Sigmoid colon (tissue), 7 donors: ENCODE measurements around the gene TMEM121B. TPM values are rescaled to one million over a fixed set of nuclear protein-coding genes. Genes with fewer than 3 reads are reported as not detected.

Experiments used
- DNase-seq: peaks from one replicate; pipeline ENCODE4 v3.0.0-alpha.2; 2019
- H3K27ac ChIP-seq, 4 donors: fragments of 200-600 bp; sonication (generic); one replicate each; pipeline ENCODE4 v1.5.1; 2016 to 2019; ENCODE audit warnings: mild to moderate bottlenecking in 1 of 4
- H3K27me3 ChIP-seq, 3 donors: fragments of 200-600 bp; sonication (generic); one replicate each; pipeline ENCODE4 v1.5.1; 2019; ENCODE audit warnings: mild to moderate bottlenecking in 1 of 3
- H3K36me3 ChIP-seq, 4 donors: fragments of 200-600 bp; sonication (generic); one replicate each; pipeline ENCODE4 v1.5.1; 2016 to 2019
- H3K4me1 ChIP-seq, 4 donors: fragments of 200-600 bp; sonication (generic); one replicate each; pipeline ENCODE4 v1.5.1; 2017 to 2019
- H3K4me3 ChIP-seq, 4 donors: fragments of 200-600 bp; sonication (generic); one replicate each; pipeline ENCODE4 v1.5.1; 2017 to 2019; ENCODE audit warnings: mild to moderate bottlenecking in 2 of 4, moderate library complexity in 1 of 4
- H3K9me3 ChIP-seq, 4 donors: fragments of 200-600 bp in 3 of 4; sonication (generic) in 3 of 4; one replicate each; pipeline versions ENCODE4 v1.5.1 to v1.6.1; 2013 to 2019
- CTCF ChIP-seq, 4 experiments: fragments of 450-650 bp in 3 of 4; fragments of 200-600 bp in 1 of 4; IDR thresholded peaks; one replicate each; pipeline ENCODE4 v1.5.1; 2016 to 2019; ENCODE audit warnings: antibody characterized with exemption in 4 of 4, mild to moderate bottlenecking in 3 of 4, moderate library complexity in 2 of 4
- EP300 ChIP-seq, 4 donors: sonication (generic); formaldehyde crosslinking; IDR thresholded peaks; one replicate each; pipeline ENCODE4 v1.6.1; 2017; ENCODE audit warnings: antibody characterized with exemption in 4 of 4
- POLR2A ChIP-seq, 2 donors: fragments of 450-650 bp; IDR thresholded peaks; one replicate each; pipeline ENCODE4 v1.6.1; 2016; ENCODE audit warnings: antibody characterized with exemption in 2 of 2, mild to moderate bottlenecking in 2 of 2, moderate library complexity in 2 of 2
- POLR2AphosphoS5 ChIP-seq, 4 donors: sonication (generic); formaldehyde crosslinking; IDR thresholded peaks; one replicate each; pipeline ENCODE4 v1.6.1; 2017; ENCODE audit warnings: antibody characterized with exemption in 4 of 4
- WGBS, 2 donors: extraction: QIAGEN DNeasy Blood & Tissue Kit; methylation state at CpG; one replicate each; pipeline ENCODE4 v1.1.7; 2013; 5-methylcytosine and 5-hydroxymethylcytosine counted together
- intact Hi-C: fragments of 100-400 bp; cut with DNase I; formaldehyde crosslinking; loops from one replicate; pipeline ENCODE4 v1.15.1; 2023
- polyA plus RNA-seq, 3 donors: library from polyadenylated mRNA; stranded (reverse); fragments of 200-250 nt; gene quantifications; one replicate each; pipeline ENCODE4 v1.2.3, GENCODE V29; 2013
- total RNA-seq, 4 donors: library from RNA; depleted of rRNA; stranded (reverse); fragments of >200 nt; gene quantifications; one replicate each; pipeline ENCODE4 v1.1.0, GENCODE V29; 2016
- donor health status: healthy with polysubstance abuse.
- donor health status: Bipolar disorder and iron deficiency.
- donor health status: healthy.

Gene TMEM121B
- total and polyA plus RNA-seq, 7 donors: 0.17 to 0.54 (median 0.43) TPM; not detected in 3

- no peak for TF ChIP-seq CTCF (IDR thresholded peaks at IDR 0.05)
- TF ChIP-seq POLR2A (IDR thresholded peaks at IDR 0.05): no peak
- Histone ChIP-seq H3K27me3 (no peaks in the 10 kb centered on the region), H3K9me3 (no peaks in the 10 kb centered on the region), H3K27ac (no peak overlapping the region), H3K36me3 (peaks cover 0 to 39% (median 12%) of the 10 kb centered on the region in 4 donors), H3K4me1 (no peaks in the 10 kb centered on the region), H3K4me3 (no peak overlapping the region)
- intact Hi-C loops: no loop called here
- 93 to 96% methylated on average over 7 of the region's 7 CpGs for WGBS, 2 donors
- peak; percentile 10 for DNase-seq
Measured at GRCh38 chr22:17096071-17096470, 25.1 kb downstream of the TMEM121B start.

GRCh38 chr22:17095538-17095937, 25.6 kb downstream of the TMEM121B start:
- peak; percentile 21 for DNase-seq
- peaks cover 0 to 34% (median 10%) of the 10 kb centered on the region in 4 donors for H3K36me3 ChIP-seq

GRCh38 chr22:17093081-17093480, 28.1 kb downstream of the TMEM121B start:
- H3K9me3 ChIP-seq: no peaks in the 10 kb centered on the region
- TF ChIP-seq CTCF (IDR thresholded peaks at IDR 0.05) (no peak), POLR2AphosphoS5 (IDR thresholded peaks at IDR 0.05) (no peak), EP300 (IDR thresholded peaks at IDR 0.05) (no peak), POLR2A (IDR thresholded peaks at IDR 0.05) (no peak)
- peak; percentile 5 for DNase-seq
- no peaks in the 10 kb centered on the region for H3K4me1 ChIP-seq
- WGBS, 2 donors: 79 to 86% methylated on average over 3 of the region's 3 CpGs
- intact Hi-C loops: no loop called here
- no peak overlapping the region for H3K4me3 ChIP-seq
- peaks cover 0 to 10% (median 0%) of the 10 kb centered on the region in 4 donors for H3K36me3 ChIP-seq
- H3K27me3 ChIP-seq: no peaks in the 10 kb centered on the region
- H3K27ac ChIP-seq: no peak overlapping the region

More at GRCh38 chr22:17095538-17095937, 25.6 kb downstream of the TMEM121B start:
- H3K27me3 ChIP-seq: no peaks in the 10 kb centered on the region
- H3K4me3 ChIP-seq: no peak overlapping the region
- H3K9me3 ChIP-seq: no peaks in the 10 kb centered on the region
- no peaks in the 10 kb centered on the region for H3K4me1 ChIP-seq
- H3K27ac ChIP-seq: no peak overlapping the region
- 90 to 96% methylated on average over 6 of the region's 6 CpGs for WGBS, 2 donors
- intact Hi-C loops: no loop called here
- TF ChIP-seq POLR2A (IDR thresholded peaks at IDR 0.05) (no peak), EP300 (IDR thresholded peaks at IDR 0.05) (no peak), CTCF (IDR thresholded peaks at IDR 0.05) (no peak), POLR2AphosphoS5 (IDR thresholded peaks at IDR 0.05) (no peak)

- 68 to 73% methylated on average over 4 of the region's 4 CpGs for WGBS, 2 donors
- intact Hi-C loops: no loop called here
- no peak for TF ChIP-seq CTCF (IDR thresholded peaks at IDR 0.05)
- no peak for TF ChIP-seq EP300 (IDR thresholded peaks at IDR 0.05)
- no peak for TF ChIP-seq POLR2AphosphoS5 (IDR thresholded peaks at IDR 0.05)
- TF ChIP-seq POLR2A (IDR thresholded peaks at IDR 0.05): no peak
- Histone ChIP-seq H3K27ac (no peak overlapping the region), H3K4me3 (no peak overlapping the region), H3K27me3 (no peaks in the 10 kb centered on the region), H3K4me1 (peaks cover 0 to 1% (median 0%) of the 10 kb centered on the region in 4 donors), H3K9me3 (no peaks in the 10 kb centered on the region), H3K36me3 (no peaks in the 10 kb centered on the region)
- DNase-seq: peak; percentile 62
Measured at GRCh38 chr22:17091851-17092250, 29.3 kb downstream of the TMEM121B start.

GRCh38 chr22:17090550-17090949, 30.6 kb downstream of the TMEM121B start:
- TF ChIP-seq POLR2AphosphoS5 (IDR thresholded peaks at IDR 0.05): no peak
- TF ChIP-seq EP300 (IDR thresholded peaks at IDR 0.05): no peak
- no peak for TF ChIP-seq CTCF (IDR thresholded peaks at IDR 0.05)
- no peak for TF ChIP-seq POLR2A (IDR thresholded peaks at IDR 0.05)
- Histone ChIP-seq H3K4me3 (no peak overlapping the region), H3K4me1 (peaks cover 0 to 14% (median 8%) of the 10 kb centered on the region in 4 donors), H3K9me3 (no peaks in the 10 kb centered on the region), H3K27ac (no peak overlapping the region), H3K36me3 (no peaks in the 10 kb centered on the region), H3K27me3 (peaks cover 0 to 7% (median 0%) of the 10 kb centered on the region in 3 donors)
- intact Hi-C loops: no loop called here
- no peak for DNase-seq
